GM18867 (cell line): Measurements from ENCODE around the gene MND1.
A peak's percentile ranks its signal among the peaks of the same experiment; 100 is the strongest.
"Not testable (repeated sequence)": the region's sequence is repeated elsewhere in the genome, so short reads cannot be mapped to it uniquely, and the experiment has no call there.

Source experiments
- ATAC-seq: cut with Tn5 transposase; IDR thresholded peaks from one replicate; pipeline ENCODE4 v1.9.1; 2021; ENCODE audit warnings: mild to moderate bottlenecking, moderate library complexity; ENCODE audit not compliant: unreplicated experiment

Gene MND1

DNA sequence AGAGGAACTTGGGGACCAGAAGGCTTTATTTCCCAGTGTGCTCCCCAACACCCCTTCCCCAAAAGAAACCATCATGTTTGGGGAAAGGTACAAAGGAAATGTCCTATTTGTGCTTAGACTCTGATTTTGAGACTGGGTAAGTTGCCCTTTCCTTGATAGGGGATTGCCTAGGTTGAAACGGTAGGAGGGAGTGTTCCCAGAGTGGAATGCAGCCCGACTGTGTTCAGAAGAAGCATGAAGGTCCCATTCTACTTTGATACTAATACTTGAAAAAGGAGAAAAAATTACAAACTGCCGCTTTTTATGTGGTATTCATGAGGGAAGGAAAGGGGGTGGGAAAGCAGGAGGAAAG is 89.2 kb downstream of the MND1 start:
- no peak for ATAC-seq

- no peak for ATAC-seq
Measured at GRCh38 chr4:153434190-153434589, 89.7 kb downstream of the MND1 start.

- peak; percentile 73 for ATAC-seq
Measured at GRCh38 chr4:153438916-153439756, 94.6 kb downstream of the MND1 start.

GRCh38 chr4:153439831-153440230 is 95.3 kb downstream of the MND1 start:
- peak; percentile 10 for ATAC-seq

DNA sequence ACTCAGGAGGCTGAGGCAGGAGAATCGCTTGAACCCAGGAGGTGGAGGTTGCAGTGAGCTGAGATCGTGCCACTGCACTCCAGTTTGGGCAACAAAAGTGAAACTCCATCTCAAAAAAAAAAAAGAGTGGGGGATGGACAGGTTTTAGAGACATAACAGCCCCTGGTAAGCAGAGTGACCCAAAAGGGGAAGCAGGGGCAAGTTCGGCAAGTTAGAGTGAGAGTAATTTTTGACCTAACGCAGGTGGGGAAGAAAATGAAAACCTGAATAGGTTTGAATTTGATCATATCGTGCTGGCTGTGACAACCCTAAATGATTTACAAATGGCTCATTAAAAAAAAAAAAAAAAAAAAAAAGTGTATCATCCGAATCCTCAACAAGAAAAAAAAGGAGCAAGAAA is 96.0 kb downstream of the MND1 start:
- peak; percentile 34 for ATAC-seq

GRCh38 chr4:153447175-153447905 is 102.9 kb downstream of the MND1 start:
- ATAC-seq = no peak

DNA sequence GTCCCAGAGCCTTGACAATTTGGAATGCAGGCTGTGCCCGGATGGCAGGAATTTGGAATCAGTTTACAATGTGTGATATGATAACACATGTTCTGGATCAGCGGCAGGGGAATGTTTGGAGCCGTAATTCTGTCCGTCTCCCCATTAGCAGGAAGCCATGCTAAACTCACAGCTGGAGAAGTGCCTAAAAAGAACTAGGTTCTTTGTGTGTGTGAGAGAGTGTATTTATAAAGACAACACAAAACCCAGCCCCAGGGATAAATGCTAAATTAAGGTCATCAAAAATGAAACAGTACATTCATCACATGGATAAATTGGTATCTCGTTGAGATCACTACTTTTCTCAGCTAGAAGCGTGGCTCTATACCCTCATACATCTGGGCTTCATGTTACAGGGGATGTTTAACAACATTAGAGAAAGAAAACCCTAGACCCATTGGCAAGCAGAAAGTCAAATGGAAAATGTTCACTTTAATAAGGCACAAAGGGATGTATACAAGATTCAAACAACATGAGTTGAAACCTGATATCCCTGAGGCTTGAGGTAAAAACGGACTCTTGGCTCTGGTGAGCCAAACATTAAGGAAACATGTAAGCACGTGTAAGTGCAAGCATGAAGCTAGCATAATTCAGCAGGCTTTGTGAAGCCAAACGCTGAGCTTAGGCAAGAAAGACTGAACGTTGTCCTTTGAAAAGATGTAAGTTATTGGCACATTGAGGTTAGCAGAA is 103.7 kb downstream of the MND1 start:
- ATAC-seq = no peak

DNA sequence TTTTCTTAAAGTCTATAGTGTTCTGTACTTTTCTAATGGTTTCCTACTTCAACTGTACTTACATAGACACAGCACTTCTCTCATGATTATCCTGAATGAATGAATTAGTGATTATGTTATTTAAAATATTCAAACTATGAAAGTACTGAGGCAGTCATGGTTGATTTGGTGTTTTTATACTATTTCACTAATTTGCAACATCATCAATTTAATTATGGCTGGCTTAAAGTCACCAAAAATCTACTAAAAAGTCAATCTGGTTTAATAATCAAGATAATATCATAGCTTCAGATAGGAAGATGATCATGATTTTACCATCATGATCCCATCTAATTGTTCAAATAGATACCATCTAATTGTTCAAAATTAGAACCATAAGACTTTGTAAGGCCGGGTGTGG is 104.8 kb downstream of the MND1 start:
- ATAC-seq = no peak

GRCh38 chr4:153450544-153450917 is 106.0 kb downstream of the MND1 start:
- no peak for ATAC-seq

- ATAC-seq = not testable (repeated sequence)
Measured at GRCh38 chr4:153451145-153451544, 106.7 kb downstream of the MND1 start.

GRCh38 chr4:153451911-153452657 is 107.6 kb downstream of the MND1 start:
- ATAC-seq = no peak

DNA sequence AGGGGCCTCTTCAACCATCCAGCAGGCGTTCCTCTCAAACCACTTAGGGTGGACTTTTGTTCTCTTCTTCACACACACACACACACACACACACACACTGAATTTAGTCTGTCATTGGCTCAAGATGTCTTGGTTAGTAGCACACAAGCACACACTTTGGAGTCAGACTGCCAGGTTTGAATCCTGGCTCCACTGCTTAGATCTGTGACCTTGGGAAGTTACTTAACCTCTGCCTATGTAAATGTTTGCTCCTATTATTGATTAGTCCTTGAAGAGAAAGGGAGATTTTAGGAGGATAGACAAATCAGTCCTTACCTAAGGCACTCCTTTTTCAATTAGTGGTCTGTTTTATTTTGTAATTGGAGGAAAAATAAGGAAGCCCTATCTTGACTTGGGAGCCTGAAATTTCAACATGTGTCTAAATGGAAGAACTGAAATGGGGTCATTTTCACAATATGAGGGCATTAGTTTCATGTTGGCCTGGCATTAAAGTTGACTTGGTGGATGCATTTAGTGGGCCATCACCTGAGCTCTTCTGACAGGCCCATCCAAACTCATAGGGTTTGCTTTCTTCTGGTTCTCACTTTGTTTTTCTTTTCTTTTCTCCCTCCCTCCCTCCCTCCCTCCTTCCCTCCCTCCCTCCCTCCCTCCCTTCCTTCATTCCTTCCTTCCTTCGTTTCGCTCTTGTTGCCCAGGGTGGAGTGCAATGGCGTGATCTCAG is 108.3 kb downstream of the MND1 start:
- ATAC-seq = no peak

DNA sequence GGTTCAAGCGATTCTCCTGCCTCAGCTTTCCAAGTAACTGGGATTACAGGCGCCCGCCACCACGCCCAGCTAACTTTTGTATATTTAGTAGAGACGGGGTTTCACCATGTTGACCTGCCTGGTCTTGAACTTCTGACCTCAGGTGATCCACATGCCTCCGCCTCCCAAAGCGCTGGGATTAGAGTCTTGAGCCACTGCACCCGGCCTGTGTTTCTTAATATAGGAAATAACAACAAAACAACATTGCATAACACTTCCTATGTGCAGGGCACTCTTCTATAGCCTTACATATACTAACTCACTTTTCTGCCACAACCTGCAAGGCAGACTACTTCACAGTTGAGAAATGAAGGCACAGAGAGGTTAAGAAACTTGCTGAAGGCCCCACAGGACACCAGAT is 108.9 kb downstream of the MND1 start:
- ATAC-seq = no peak

DNA sequence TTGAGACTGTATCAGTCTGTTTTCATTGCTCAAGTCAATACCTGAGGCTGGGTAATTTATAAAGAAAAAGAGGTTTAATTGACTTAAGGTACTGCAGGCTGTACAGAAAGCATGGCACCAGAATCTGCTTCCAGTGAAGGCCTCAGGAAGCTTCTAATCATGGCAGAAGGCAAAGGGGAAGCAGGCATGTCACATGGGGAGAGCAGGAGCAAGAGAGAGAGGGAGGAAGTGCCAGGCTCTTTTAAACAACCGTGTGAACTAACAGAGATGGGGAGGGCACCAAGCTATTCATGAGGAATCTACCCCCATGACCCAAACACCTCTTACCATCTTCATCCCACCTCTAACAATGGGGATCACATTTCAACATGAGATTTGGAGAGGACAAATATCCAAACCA is 114.5 kb downstream of the MND1 start:
- ATAC-seq = no peak

DNA sequence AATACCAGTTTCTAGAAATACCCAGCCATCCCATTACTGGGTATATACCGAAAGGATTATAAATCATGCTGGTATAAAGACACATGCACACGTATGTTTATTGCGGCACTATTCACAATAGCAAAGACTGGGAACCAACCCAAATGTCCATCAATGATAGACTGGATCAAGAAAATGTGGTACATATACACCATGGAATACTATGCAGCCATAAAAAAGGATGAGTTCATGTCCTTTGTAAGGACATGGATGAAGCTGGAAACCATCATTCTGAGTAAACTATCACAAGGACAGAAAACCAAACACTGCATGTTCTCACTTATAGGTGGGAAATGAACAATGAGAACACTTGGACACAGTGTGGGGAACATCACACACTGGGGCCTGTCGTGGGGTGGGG is 117.1 kb downstream of the MND1 start:
- ATAC-seq = not testable (repeated sequence)

- ATAC-seq = no peak
Measured at GRCh38 chr4:153464068-153464467, 119.6 kb downstream of the MND1 start.
